PFSK-1 (cell line): ENCODE measurements around the gene TEAD3.

Source experiments
- FOXP2 ChIP-seq: optimal IDR thresholded peaks from 2 replicates; pipeline ENCODE3; 2011; ENCODE audit warnings: borderline replicate concordance, control low read depth, inconsistent platforms; ENCODE audit not compliant: insufficient read depth; ENCODE audit errors: extremely low read length, extremely low read depth
- POLR2AphosphoS5 ChIP-seq: IDR thresholded peaks from 2 replicates; pipeline ENCODE4 v1.6.1; 2012; ENCODE audit warnings: low read depth, mild to moderate bottlenecking, control low read depth, low read length, moderate library complexity
- SIN3A ChIP-seq: IDR thresholded peaks from 2 replicates; pipeline ENCODE4 v1.6.1; 2012; ENCODE audit warnings: mild to moderate bottlenecking, low read length, moderate library complexity, borderline replicate concordance; ENCODE audit not compliant: insufficient read depth
- TAF1 ChIP-seq: IDR thresholded peaks from 2 replicates; pipeline ENCODE4 v1.6.1; 2012; ENCODE audit warnings: low read length, control low read depth, borderline replicate concordance; ENCODE audit not compliant: insufficient read depth
- TF ChIP-seq, protein P1 (sequence below), 2 experiments: IDR thresholded peaks; 2 replicates each; pipeline versions ENCODE4 v1.6.1 to v1.8.0; 2011 to 2012; ENCODE audit warnings: low read depth in 2 of 2, low read length in 2 of 2, control low read depth in 1 of 2, inconsistent platforms in 1 of 2, mild to moderate bottlenecking in 1 of 2, moderate library complexity in 1 of 2; ENCODE audit not compliant: insufficient read depth in 1 of 2

Gene TEAD3

DNA sequence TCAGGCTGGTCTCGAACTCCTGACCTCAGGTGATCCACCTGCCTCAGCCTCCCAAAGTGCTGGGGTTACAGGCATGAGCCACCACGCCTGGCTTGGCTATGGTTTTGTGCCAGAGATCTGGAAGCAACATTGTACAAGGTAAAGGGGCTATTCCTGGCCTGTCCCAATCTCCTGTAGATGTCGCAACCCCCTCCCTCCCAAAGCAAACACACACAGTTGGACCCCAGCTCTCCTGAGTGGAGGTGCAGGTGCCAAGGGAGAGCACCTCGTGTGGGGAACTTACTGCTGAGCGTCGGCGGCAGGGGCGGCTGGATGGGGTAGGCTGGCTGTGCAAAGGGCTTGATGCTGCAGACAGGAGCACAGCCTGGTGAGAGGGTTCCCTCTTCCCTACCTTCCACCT, 19.9 kb downstream of the TEAD3 start:
- TF ChIP-seq SIN3A, result no peak
- no peak for TF ChIP-seq POLR2AphosphoS5
- TF ChIP-seq TAF1, result no peak
- TF ChIP-seq FOXP2, result no peak
- TF ChIP-seq, protein P1, sequence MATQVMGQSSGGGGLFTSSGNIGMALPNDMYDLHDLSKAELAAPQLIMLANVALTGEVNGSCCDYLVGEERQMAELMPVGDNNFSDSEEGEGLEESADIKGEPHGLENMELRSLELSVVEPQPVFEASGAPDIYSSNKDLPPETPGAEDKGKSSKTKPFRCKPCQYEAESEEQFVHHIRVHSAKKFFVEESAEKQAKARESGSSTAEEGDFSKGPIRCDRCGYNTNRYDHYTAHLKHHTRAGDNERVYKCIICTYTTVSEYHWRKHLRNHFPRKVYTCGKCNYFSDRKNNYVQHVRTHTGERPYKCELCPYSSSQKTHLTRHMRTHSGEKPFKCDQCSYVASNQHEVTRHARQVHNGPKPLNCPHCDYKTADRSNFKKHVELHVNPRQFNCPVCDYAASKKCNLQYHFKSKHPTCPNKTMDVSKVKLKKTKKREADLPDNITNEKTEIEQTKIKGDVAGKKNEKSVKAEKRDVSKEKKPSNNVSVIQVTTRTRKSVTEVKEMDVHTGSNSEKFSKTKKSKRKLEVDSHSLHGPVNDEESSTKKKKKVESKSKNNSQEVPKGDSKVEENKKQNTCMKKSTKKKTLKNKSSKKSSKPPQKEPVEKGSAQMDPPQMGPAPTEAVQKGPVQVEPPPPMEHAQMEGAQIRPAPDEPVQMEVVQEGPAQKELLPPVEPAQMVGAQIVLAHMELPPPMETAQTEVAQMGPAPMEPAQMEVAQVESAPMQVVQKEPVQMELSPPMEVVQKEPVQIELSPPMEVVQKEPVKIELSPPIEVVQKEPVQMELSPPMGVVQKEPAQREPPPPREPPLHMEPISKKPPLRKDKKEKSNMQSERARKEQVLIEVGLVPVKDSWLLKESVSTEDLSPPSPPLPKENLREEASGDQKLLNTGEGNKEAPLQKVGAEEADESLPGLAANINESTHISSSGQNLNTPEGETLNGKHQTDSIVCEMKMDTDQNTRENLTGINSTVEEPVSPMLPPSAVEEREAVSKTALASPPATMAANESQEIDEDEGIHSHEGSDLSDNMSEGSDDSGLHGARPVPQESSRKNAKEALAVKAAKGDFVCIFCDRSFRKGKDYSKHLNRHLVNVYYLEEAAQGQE (IDR thresholded peaks at IDR 0.05; ENCODE audit: insufficient read depth in 1 of 2, low read depth in 2 of 2, low read length in 2 of 2), result no peak

DNA sequence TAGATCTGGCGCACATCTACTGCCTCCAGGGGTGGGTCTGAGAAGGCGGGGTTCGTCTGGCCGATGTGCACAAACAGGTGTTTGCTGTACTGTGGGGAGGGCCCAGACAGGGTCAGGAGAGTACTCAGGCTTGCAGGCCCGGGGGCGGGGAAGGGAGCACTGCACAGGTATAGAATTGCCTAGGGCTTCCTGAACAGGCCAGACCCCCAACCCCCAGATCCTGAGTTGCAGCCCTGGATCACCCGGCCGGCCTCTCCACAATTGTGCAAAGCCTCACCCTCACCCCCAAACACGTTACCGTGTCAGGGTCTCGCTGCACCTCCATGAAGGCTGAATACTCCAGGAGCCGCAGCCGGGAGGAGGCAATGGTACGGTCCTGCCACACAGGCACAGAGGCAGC, 20.9 kb downstream of the TEAD3 start:
- TF ChIP-seq, protein P1 (IDR thresholded peaks at IDR 0.05; ENCODE audit: insufficient read depth in 1 of 2, low read depth in 2 of 2, low read length in 2 of 2), result no peak
- TF ChIP-seq TAF1 (no peak), POLR2AphosphoS5 (no peak), FOXP2 (no peak), SIN3A (no peak)

- TF ChIP-seq FOXP2 (no peak), TAF1 (no peak), SIN3A (no peak), POLR2AphosphoS5 (no peak)
- TF ChIP-seq, protein P1 (IDR thresholded peaks at IDR 0.05; ENCODE audit: insufficient read depth in 1 of 2, low read depth in 2 of 2, low read length in 2 of 2), result no peak
These were observed 21.3 kb downstream of the TEAD3 start for GRCh38 chr6:35475573-35475972.

GRCh38 chr6:35474942-35475570, 21.8 kb downstream of the TEAD3 start:
- no peak for TF ChIP-seq FOXP2
- TF ChIP-seq TAF1, result no peak
- TF ChIP-seq SIN3A, result no peak
- no peak for TF ChIP-seq POLR2AphosphoS5
- TF ChIP-seq, protein P1 (IDR thresholded peaks at IDR 0.05; ENCODE audit: insufficient read depth in 1 of 2, low read depth in 2 of 2, low read length in 2 of 2), result no peak

DNA sequence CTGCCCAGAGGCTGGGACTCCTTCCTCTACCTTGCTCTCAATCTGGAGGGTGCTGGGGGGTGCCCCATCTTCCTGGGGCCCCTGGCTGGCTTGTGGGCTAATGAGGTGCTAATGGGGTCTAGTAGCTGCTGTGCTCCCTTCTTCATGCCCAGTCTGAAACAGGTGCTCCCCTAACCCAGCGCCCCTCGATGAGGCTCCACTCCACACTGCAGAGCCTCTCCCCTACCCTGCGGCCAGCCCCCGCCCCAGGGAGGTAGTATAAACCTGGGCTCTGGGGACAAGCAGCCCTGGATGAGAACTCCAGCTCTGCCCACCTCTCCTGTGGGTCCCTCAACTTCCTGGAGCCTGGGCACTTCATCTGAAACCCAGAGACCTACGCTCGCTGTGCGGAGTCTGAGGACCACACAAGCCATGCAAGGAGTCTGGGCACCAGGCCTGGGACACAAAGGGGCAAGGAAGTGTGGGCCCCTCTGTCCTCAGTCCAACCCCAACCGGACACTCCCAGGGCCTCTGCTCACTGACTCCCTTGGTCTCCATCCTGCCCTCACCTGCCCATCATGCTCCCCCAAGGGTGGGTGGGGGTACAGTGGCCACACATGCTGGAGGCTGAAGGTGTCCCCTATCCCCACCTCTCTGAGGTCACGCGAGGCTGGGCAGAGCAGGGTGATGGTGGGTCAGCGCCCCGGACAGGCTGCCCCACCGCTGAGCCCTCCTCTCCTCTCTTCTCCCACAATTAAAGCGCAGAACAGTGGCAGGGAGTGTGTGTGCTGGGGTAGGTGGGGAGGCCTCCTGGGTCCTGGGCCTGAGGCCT, 22.5 kb downstream of the TEAD3 start:
- TF ChIP-seq POLR2AphosphoS5 (peak; percentile 64; the same call in 1 of the 2 replicates), TAF1 (no peak), SIN3A (no peak), FOXP2 (no peak)
